Thyroid gland (tissue), 4 donors: ENCODE data around the gene DHX34. TPM values are rescaled to one million over a fixed set of nuclear protein-coding genes. Genes with fewer than 3 reads are reported as not detected.
A peak's percentile ranks its signal among the peaks of the same experiment; 100 is the strongest.

Source experiments
- DNase-seq, 2 donors: peaks; one replicate each; pipeline ENCODE4 v3.0.0-alpha.2; 2019
- H3K27ac ChIP-seq, 3 donors: fragments of 200-600 bp; sonication (generic); 1 replicate in 2 of 3; 2 replicates in 1 of 3; pipeline ENCODE4 v1.5.1; 2016 to 2019; ENCODE audit warnings: mild to moderate bottlenecking in 1 of 3, moderate library complexity in 1 of 3
- H3K27me3 ChIP-seq: fragments of 200-600 bp; sonication (generic); one replicate; pipeline ENCODE4 v1.5.1; 2019
- H3K36me3 ChIP-seq, 2 donors: fragments of 200-600 bp; sonication (generic); one replicate each; pipeline ENCODE4 v1.5.1; 2016 to 2019
- H3K4me1 ChIP-seq, 2 donors: fragments of 200-600 bp; sonication (generic); one replicate each; pipeline ENCODE4 v1.5.1; 2017 to 2019
- H3K4me3 ChIP-seq, 3 donors: fragments of 200-600 bp; sonication (generic); replicated peaks in 1 of 3; 1 replicate in 2 of 3; 2 replicates in 1 of 3; pipeline ENCODE4 v1.5.1; 2016; ENCODE audit warnings: mild to moderate bottlenecking in 1 of 3
- H3K9me3 ChIP-seq: fragments of 200-600 bp; sonication (generic); one replicate; pipeline ENCODE4 v1.5.1; 2017
- CTCF ChIP-seq, 6 experiments: fragments of 200-600 bp in 3 of 6; fragments of 450-650 bp in 3 of 6; sonication (generic) in 3 of 6; IDR thresholded peaks; one replicate each; pipeline ENCODE4 v1.5.1; 2016 to 2019; ENCODE audit warnings: antibody characterized with exemption in 6 of 6, mild to moderate bottlenecking in 2 of 6, inconsistent platforms in 1 of 6, moderate library complexity in 1 of 6
- POLR2A ChIP-seq, 2 donors: fragments of 450-650 bp; IDR thresholded peaks; one replicate each; pipeline ENCODE4 v1.6.1; 2017; ENCODE audit warnings: antibody characterized with exemption in 2 of 2, mild to moderate bottlenecking in 2 of 2, moderate library complexity in 1 of 2
- WGBS, 2 donors: methylation state at CpG; one replicate each; pipeline ENCODE4 v1.1.5; 2017; 5-methylcytosine and 5-hydroxymethylcytosine counted together
- intact Hi-C: fragments of 100-400 bp; cut with DNase I; formaldehyde crosslinking; loops from one replicate; pipeline ENCODE4 v1.15.1; 2023
- total RNA-seq, 4 donors: library from RNA; depleted of rRNA; stranded (reverse); fragments of >200 nt; gene quantifications; one replicate each; pipeline ENCODE4 v1.2.3, GENCODE V29; 2016

DHX34 gene
- total RNA-seq, 4 donors from 2014 or later = 15.2 to 20.1 (median 17.3) TPM

GRCh38 chr19:47404334-47405196 lies 55.5 kb downstream of the DHX34 start:
- Histone ChIP-seq H3K27me3 (no peaks in the 10 kb centered on the region), H3K27ac (no peak overlapping the region), H3K4me1 (no peaks in the 10 kb centered on the region), H3K36me3 (no peaks in the 10 kb centered on the region), H3K4me3 (no peak overlapping the region), H3K9me3 (no peaks in the 10 kb centered on the region)
- TF ChIP-seq CTCF (IDR thresholded peaks at IDR 0.05) (no peak), POLR2A (IDR thresholded peaks at IDR 0.05) (no peak)
- no peak for DNase-seq
- intact Hi-C loops = no loop called here
- WGBS, 2 donors = 80 to 81% methylated on average over 9 of the region's 9 CpGs

- no peaks in the 10 kb centered on the region for H3K4me1 ChIP-seq
- intact Hi-C loops = no loop called here
Observed at GRCh38 chr19:47405197-47405550, 56.1 kb downstream of the DHX34 start.

DNA sequence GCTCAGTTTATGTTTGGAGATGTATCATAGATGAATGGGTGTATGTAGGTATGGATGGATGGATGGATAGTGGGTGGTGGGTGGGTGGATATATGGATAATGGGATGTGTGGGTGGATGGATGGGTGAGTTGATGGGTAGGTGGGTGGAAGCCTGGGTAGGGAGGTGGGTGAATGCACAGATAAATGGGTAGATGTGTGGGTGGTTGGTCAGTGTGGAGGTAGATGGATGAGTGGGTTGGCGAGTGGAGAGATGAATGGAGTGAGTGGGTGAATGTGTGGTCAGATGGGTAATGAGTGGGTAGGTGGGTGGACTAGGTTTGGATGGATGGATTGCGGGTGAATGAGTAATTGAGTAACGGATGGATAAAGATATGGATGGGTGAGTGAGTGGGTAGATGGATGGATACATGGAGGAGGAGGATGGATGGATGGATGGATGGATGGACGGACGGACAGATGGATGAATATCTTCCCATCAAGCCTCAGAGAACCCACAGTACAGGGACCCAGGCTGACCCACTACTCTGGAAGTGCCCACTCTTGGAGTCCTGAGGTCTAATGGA lies 56.8 kb downstream of the DHX34 start:
- Histone ChIP-seq H3K4me1 (no peaks in the 10 kb centered on the region), H3K9me3 (no peaks in the 10 kb centered on the region), H3K4me3 (no peak overlapping the region), H3K36me3 (no peaks in the 10 kb centered on the region), H3K27ac (no peak overlapping the region), H3K27me3 (no peaks in the 10 kb centered on the region)
- WGBS, 2 donors = 90 to 92% methylated on average over 5 of the region's 5 CpGs
- TF ChIP-seq POLR2A (IDR thresholded peaks at IDR 0.05) = no peak
- no peak for TF ChIP-seq CTCF (IDR thresholded peaks at IDR 0.05)
- intact Hi-C loops = no loop called here
- DNase-seq = no peak

More at GRCh38 chr19:47405197-47405550, 56.1 kb downstream of the DHX34 start:
- TF ChIP-seq POLR2A (IDR thresholded peaks at IDR 0.05) (no peak), CTCF (IDR thresholded peaks at IDR 0.05) (no peak)
- WGBS, 2 donors = 88% methylated on average over 4 of the region's 4 CpGs
- Histone ChIP-seq H3K27me3 (no peaks in the 10 kb centered on the region), H3K9me3 (no peaks in the 10 kb centered on the region), H3K27ac (no peak overlapping the region), H3K4me3 (no peak overlapping the region), H3K36me3 (no peaks in the 10 kb centered on the region)
- DNase-seq = no peak

GRCh38 chr19:47406711-47407416 lies 57.7 kb downstream of the DHX34 start:
- Histone ChIP-seq H3K27ac (no peak overlapping the region), H3K4me1 (no peaks in the 10 kb centered on the region), H3K9me3 (no peaks in the 10 kb centered on the region), H3K36me3 (no peaks in the 10 kb centered on the region), H3K4me3 (no peak overlapping the region), H3K27me3 (no peaks in the 10 kb centered on the region)
- peak; percentile 14 to 27 for DNase-seq
- 18 to 28% methylated on average over 33 to 40 of the region's 47 CpGs for WGBS, 2 donors
- no peak for TF ChIP-seq POLR2A (IDR thresholded peaks at IDR 0.05)
- TF ChIP-seq CTCF (IDR thresholded peaks at IDR 0.05) = no peak
- intact Hi-C loops = no loop called here

GRCh38 chr19:47407417-47407774 lies 58.3 kb downstream of the DHX34 start:
- Histone ChIP-seq H3K4me1 (no peaks in the 10 kb centered on the region), H3K36me3 (no peaks in the 10 kb centered on the region), H3K9me3 (no peaks in the 10 kb centered on the region), H3K27me3 (no peaks in the 10 kb centered on the region), H3K27ac (no peak overlapping the region), H3K4me3 (no peak overlapping the region)
- TF ChIP-seq CTCF (IDR thresholded peaks at IDR 0.05) (no peak), POLR2A (IDR thresholded peaks at IDR 0.05) (no peak)
- 0 to 36% methylated on average over 2 to 14 of the region's 14 CpGs for WGBS, 2 donors
- intact Hi-C loops = no loop called here
- DNase-seq = no peak
